ENCODE measurements around the gene SYNM. TPM values are rescaled to one million over a fixed set of nuclear protein-coding genes. Genes with fewer than 3 reads are reported as not detected.

The SYNM gene
- polyA plus RNA-seq, 1 experiment = 3.2 TPM

DNA sequence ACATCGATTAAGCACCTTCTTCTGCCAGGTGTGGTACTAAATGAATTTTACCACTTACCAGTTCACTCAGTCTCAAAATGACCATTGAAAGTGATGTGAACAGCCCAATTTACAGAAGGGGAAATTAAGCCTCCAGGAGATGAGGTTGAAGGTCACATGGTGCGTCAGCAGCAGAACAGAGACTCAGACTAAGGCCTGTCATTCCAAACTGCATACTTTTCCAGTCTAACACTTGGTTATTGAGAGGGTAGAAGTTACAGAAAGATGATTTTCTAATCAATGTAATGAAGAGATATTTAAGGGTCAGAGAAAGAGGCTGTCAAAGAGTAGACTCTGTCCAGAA is 76.1 kb downstream of the SYNM start:
- no peak for DNase-seq (ENCODE audit: low read depth, low spot score)
- ChIA-PET POLR2A (no interaction called here), CTCF (interaction anchor here (1.0 to 1.4 kb wide), 2 partner anchors 75 to 80 kb away, joined by 3 read pairs; no protein-coding TSS in a partner anchor)
- Histone ChIP-seq H3K9me3 (ENCODE audit: control insufficient read depth, insufficient read depth, low read length) (no peaks in the 10 kb centered on the region), H3K4me3 (ENCODE audit: low read depth, low read length) (no peak overlapping the region), H3K27me3 (ENCODE audit: control insufficient read depth, insufficient read depth, low read length) (no peaks in the 10 kb centered on the region), H3K27ac (ENCODE audit: low read depth, low read length) (no peak overlapping the region)
- TF ChIP-seq, protein P1, sequence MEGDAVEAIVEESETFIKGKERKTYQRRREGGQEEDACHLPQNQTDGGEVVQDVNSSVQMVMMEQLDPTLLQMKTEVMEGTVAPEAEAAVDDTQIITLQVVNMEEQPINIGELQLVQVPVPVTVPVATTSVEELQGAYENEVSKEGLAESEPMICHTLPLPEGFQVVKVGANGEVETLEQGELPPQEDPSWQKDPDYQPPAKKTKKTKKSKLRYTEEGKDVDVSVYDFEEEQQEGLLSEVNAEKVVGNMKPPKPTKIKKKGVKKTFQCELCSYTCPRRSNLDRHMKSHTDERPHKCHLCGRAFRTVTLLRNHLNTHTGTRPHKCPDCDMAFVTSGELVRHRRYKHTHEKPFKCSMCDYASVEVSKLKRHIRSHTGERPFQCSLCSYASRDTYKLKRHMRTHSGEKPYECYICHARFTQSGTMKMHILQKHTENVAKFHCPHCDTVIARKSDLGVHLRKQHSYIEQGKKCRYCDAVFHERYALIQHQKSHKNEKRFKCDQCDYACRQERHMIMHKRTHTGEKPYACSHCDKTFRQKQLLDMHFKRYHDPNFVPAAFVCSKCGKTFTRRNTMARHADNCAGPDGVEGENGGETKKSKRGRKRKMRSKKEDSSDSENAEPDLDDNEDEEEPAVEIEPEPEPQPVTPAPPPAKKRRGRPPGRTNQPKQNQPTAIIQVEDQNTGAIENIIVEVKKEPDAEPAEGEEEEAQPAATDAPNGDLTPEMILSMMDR (IDR thresholded peaks at IDR 0.05; ENCODE audit: low read depth, low read length) = no peak

GRCh38 chr15:99181545-99181971 is 76.7 kb downstream of the SYNM start:
- H3K27me3 ChIP-seq (ENCODE audit: control insufficient read depth, insufficient read depth, low read length) = no peaks in the 10 kb centered on the region
- H3K4me3 ChIP-seq (ENCODE audit: low read depth, low read length) = no peak overlapping the region
- ChIA-PET POLR2A (no interaction called here), CTCF (interaction anchor here (1.0 to 1.4 kb wide), 4 partner anchors 32 to 105 kb away, joined by 3 to 4 read pairs (median 4); no protein-coding TSS in a partner anchor)
- no peak overlapping the region for H3K27ac ChIP-seq (ENCODE audit: low read depth, low read length)
- no peak for DNase-seq (ENCODE audit: low read depth, low spot score)
- H3K9me3 ChIP-seq (ENCODE audit: control insufficient read depth, insufficient read depth, low read length) = no peaks in the 10 kb centered on the region
- TF ChIP-seq, protein P1 (IDR thresholded peaks at IDR 0.05; ENCODE audit: low read depth, low read length) = no peak

DNA sequence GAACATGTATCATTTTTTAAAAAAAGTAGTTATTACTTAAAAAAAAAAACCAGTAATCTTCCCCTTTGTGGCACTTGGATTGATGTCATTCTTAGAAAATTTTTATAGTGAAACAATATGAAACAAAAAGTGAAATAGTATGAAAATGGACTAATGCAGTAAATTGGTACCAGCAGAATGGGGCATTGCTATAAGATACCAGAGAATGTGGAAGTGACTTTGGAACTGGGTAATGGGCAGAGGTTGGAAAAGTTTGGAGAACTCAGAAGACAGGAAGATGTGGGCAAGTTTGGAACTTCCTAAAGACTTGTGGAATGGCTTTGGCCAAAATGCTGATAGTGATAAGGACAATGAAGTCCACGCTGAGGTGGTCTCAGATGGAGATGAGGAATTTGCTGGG is 77.9 kb downstream of the SYNM start:
- no peak for DNase-seq (ENCODE audit: low read depth, low spot score)
- Histone ChIP-seq H3K4me3 (ENCODE audit: low read depth, low read length) (no peak overlapping the region), H3K27me3 (ENCODE audit: control insufficient read depth, insufficient read depth, low read length) (no peaks in the 10 kb centered on the region), H3K27ac (ENCODE audit: low read depth, low read length) (no peak overlapping the region), H3K9me3 (ENCODE audit: control insufficient read depth, insufficient read depth, low read length) (no peaks in the 10 kb centered on the region)
- CTCF ChIA-PET = interaction anchor here (0.6 to 1.4 kb wide), 2 partner anchors 106 to 571 kb away, joined by 4 read pairs; no protein-coding TSS in a partner anchor
- TF ChIP-seq, protein P1 (IDR thresholded peaks at IDR 0.05; ENCODE audit: low read depth, low read length) = no peak
- POLR2A ChIA-PET = no interaction called here

Other genes starting within 250 kb of the SYNM start
- gene PGPEP1L, start 97.3 kb upstream of the SYNM start, polyA plus RNA-seq (2011; rRNA removed) = not detected in 2 replicates
- gene TTC23, start 144.5 kb downstream of the SYNM start, polyA plus RNA-seq (2011; rRNA removed) = 7.2 and 12.9 TPM in 2 replicates
- gene LRRC28, start 146.4 kb downstream of the SYNM start, polyA plus RNA-seq (2011; rRNA removed) = 28.4 and 29.8 TPM in 2 replicates